GM12875 (cell line): ENCODE measurements around the gene UBE2D2.

Experiments
- H3K4me3 ChIP-seq: one replicate; pipeline ENCODE4 v1.5.1; 2011; ENCODE audit warnings: low read depth, low read length, control low read depth
- CTCF ChIP-seq: IDR thresholded peaks from 2 replicates; pipeline ENCODE4 v1.5.1; 2011; ENCODE audit warnings: low read depth, mild to moderate bottlenecking, control low read depth, inconsistent platforms, low read length, moderate library complexity, borderline replicate concordance; ENCODE audit not compliant: insufficient read depth

Gene UBE2D2

GRCh38 chr5:139633295-139634027 lies 72.3 kb downstream of the UBE2D2 start:
- no peak overlapping the region for H3K4me3 ChIP-seq
- peak; percentile 97 for TF ChIP-seq CTCF

GRCh38 chr5:139634028-139634325 lies 72.8 kb downstream of the UBE2D2 start:
- no peak overlapping the region for H3K4me3 ChIP-seq
- no peak for TF ChIP-seq CTCF

- TF ChIP-seq CTCF, result no peak
- H3K4me3 ChIP-seq, result no peak overlapping the region
Observed at GRCh38 chr5:139634541-139634940, 73.4 kb downstream of the UBE2D2 start.

- no peak overlapping the region for H3K4me3 ChIP-seq
- TF ChIP-seq CTCF, result no peak
Observed at GRCh38 chr5:139635191-139635590, 74.1 kb downstream of the UBE2D2 start.

- peak; percentile 69 for TF ChIP-seq CTCF
- peak overlapping the region; percentile 3 for H3K4me3 ChIP-seq
Observed at GRCh38 chr5:139635606-139636206, 74.6 kb downstream of the UBE2D2 start.

GRCh38 chr5:139636207-139636792 lies 75.2 kb downstream of the UBE2D2 start:
- TF ChIP-seq CTCF, result no peak

GRCh38 chr5:139636975-139637408 lies 75.9 kb downstream of the UBE2D2 start:
- no peak for TF ChIP-seq CTCF
- peak overlapping the region; percentile 51 for H3K4me3 ChIP-seq

More at GRCh38 chr5:139636207-139636792, 75.2 kb downstream of the UBE2D2 start:
- H3K4me3 ChIP-seq, result no peak overlapping the region
